Measurements from ENCODE around the gene IL36B.

DNA sequence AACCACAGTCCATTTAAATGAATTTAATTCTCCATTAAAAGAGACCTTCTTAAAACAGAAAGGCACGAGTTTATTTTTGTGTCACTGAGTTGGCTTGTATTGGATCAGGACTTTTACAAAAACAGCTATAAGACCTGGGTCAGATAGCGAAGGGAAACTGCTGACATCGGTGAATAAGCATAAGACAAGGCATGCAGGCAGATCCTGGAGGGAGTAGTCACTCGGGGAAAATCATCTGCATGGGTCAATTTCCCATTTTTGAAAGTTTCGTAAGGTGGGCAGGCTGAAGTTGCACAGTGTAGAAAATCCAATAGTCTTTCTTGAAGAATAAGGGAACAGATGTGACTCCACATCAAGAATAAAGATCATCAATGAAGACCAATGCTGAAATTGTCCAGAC lies 12.9 kb downstream of the IL36B start:
- no peak for TF ChIP-seq POLR2A (IDR thresholded peaks at IDR 0.05; ENCODE audit: low read depth, low read length)
- no peak for TF ChIP-seq POLR2AphosphoS5 (IDR thresholded peaks at IDR 0.05; ENCODE audit: low read depth, low read length)

Measured in GM12892 (cell line).